Hindlimb muscle (tissue), 1 donor: ENCODE data around the gene PARVB. TPM values are rescaled to one million over a fixed set of nuclear protein-coding genes. Genes with fewer than 3 reads are reported as not detected.

ENCODE experiments used
- DNase-seq: peaks from one replicate; pipeline ENCODE4 v3.0.0-alpha.2; 2013
- polyA plus RNA-seq: library from polyadenylated mRNA; unstranded; fragments of 120-200 nt; gene quantifications from one replicate; pipeline ENCODE4 v1.2.1, GENCODE V29; 2013; ENCODE audit not compliant: insufficient read length

Gene PARVB
- polyA plus RNA-seq, 1 donor = 52.7 TPM

DNA sequence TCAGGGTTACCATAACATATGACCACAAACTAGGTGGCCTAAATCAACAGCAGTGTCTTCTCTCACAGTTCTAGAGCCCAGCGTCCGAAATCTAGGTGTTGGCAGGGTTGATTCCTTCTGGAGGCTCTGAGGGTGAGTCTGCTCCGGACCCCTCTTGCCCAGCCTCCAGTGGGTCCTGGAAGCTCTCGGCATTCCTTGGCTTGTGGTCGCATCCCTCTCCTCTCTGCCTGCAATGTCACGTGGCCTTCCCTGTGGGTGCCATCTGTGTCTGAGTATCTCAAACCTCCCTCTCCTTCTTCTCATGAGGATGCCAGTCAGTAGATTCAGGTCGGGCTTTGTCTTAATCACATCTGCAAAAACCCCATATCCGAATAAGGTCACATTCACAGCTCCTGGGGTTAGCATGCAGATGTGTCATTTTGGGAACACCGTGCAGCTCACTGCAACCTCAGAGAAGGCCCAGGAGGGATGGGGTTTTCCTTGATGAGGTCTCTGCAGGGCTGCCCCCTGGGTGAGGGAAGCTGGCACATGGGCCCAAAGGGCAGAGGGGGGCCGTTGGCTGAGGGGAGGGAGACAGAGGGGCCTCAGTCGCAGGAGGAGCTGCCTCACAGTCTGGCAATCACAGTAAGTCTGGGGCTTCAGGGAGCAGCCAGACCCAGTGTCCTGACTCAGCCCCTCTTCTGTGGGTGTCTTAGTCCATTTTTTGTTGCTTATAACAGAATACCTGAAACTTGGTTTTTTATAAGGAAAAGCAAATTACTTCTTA is 197.8 kb downstream of the PARVB start:
- no peak for DNase-seq

Other genes with a start within 250 kb of the PARVB start
- gene EFCAB6, start 212.0 kb upstream of the PARVB start, polyA plus RNA-seq = 0.80 TPM
- 3.5 TPM for gene SULT4A1, start 161.8 kb upstream of the PARVB start, polyA plus RNA-seq
- not detected for gene PNPLA5, start 132.3 kb upstream of the PARVB start, polyA plus RNA-seq
- 0.39 TPM for gene PNPLA3, start 100.5 kb upstream of the PARVB start, polyA plus RNA-seq
- gene SAMM50, start 68.9 kb upstream of the PARVB start, polyA plus RNA-seq = 54.5 TPM
- 4.5 TPM for gene PARVG, start 156.6 kb downstream of the PARVB start, polyA plus RNA-seq